ENCODE results near the gene HSD11B1. TPM values are rescaled to one million over a fixed set of nuclear protein-coding genes. Genes with fewer than 3 reads are reported as not detected.
A peak's percentile ranks its signal among the peaks of the same experiment; 100 is the strongest.

The HSD11B1 gene
- total and polyA plus RNA-seq, 7 donors, result 1.0 to 3.0 (median 1.4) TPM

DNA sequence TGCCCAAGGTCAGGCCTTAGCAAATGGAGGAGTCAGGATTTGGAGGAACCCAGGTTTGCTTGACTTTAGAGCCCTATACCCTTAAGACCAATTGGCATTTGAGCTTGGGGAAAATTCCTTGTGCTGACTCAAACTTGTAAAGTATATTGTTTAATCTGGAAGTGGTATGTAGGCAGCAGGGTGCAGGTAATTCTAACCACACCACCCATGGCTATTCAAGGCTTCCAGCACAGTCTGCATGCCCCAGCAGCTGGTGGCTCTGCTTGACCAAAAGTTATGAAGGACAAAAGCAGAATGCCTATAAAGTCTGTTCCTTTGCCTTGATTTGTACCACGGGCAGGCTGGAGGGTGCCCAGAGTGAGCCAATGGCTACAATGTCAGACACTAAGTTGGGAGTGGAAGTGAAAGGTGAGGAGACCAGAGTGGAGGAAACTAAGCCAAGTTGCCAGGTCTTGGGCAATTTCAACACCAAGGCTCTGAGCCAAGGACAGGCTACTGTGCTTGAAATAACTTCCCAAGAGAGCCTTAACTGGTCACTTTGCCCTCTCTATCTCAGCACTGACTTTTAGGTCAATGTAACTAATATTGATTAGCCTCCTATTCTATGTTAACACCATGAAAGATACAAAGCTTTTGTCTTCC, 34.1 kb upstream of the HSD11B1 start:
- peak; percentile 71 to 74 (median 72) for ATAC-seq
- Histone ChIP-seq H3K36me3 (ENCODE audit: insufficient read depth in 1 of 2, low read depth in 1 of 2) (no peaks in the 10 kb centered on the region), H3K4me1 (peaks cover 39% of the 10 kb centered on the region), H3K27ac (peak overlapping the region; percentile 89), H3K27me3 (ENCODE audit: insufficient read depth in 3 of 3, low read length in 2 of 3) (no peaks in the 10 kb centered on the region), H3K9me3 (no peaks in the 10 kb centered on the region), H3K4me3 (peak overlapping the region; percentile 9)
- 17 to 45% (median 29%) methylated on average over 1 of the region's 1 CpG for WGBS, 3 donors
- intact Hi-C loops (cut with DNase I), result no loop called here
- TF ChIP-seq CTCF (IDR thresholded peaks at IDR 0.05), result no peak
- peak; percentile 65 to 86 for DNase-seq

GRCh38 chr1:209672705-209673630, 31.7 kb upstream of the HSD11B1 start:
- intact Hi-C loops (cut with DNase I), result no loop called here
- Histone ChIP-seq H3K27ac (peak overlapping the region; percentile 89), H3K27me3 (ENCODE audit: insufficient read depth in 3 of 3, low read length in 2 of 3) (no peaks in the 10 kb centered on the region), H3K4me3 (peak overlapping the region; percentile 72), H3K4me1 (peaks cover 39% of the 10 kb centered on the region), H3K9me3 (no peaks in the 10 kb centered on the region), H3K36me3 (ENCODE audit: insufficient read depth in 1 of 2, low read depth in 1 of 2) (no peaks in the 10 kb centered on the region)
- no peak for DNase-seq
- ATAC-seq, result no peak
- TF ChIP-seq CTCF (IDR thresholded peaks at IDR 0.05), result no peak
- WGBS, 3 donors, result 44 to 55% (median 55%) methylated on average over 5 of the region's 5 CpGs

DNA sequence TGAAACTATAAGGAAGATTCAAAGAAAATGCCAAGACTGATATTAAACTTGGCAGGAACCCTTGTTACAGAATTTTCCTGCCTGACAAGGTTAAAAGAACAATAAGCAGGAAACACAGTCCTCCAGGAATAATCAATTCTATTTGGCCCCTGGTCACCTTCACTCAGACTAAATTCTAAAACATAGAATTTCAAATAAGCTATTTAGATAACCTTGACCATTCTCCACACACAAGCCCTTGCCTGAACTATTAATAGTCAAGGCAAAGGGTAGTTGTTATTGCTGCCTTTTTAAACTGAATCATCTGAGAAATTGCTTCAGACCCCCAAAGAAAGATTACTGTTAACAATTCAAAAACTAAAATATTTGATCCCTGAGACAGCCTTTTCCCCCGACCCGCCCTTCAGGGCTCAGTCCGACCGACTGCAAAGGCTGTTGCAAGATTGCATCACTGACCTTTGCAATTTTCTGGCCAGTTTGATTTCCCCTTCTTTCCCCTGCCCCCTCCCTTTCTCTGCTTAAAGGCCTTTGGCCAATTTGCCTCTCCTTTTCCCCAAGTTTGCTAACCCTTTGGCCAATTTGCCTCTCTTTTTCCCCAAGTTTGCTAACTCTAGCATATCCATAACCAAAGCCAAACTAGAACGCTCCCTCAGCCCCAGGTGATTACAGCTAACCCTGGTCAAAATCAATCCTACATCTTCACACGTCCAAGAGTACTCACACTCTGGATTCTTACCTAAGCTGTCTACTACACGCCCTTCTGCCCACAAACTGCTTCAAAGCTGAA, 30.8 kb upstream of the HSD11B1 start:
- DNase-seq, result peak; percentile 64 to 79
- Histone ChIP-seq H3K4me1 (peaks cover 39% of the 10 kb centered on the region), H3K36me3 (ENCODE audit: insufficient read depth in 1 of 2, low read depth in 1 of 2) (no peaks in the 10 kb centered on the region), H3K9me3 (no peaks in the 10 kb centered on the region), H3K27me3 (ENCODE audit: insufficient read depth in 3 of 3, low read length in 2 of 3) (no peaks in the 10 kb centered on the region), H3K27ac (peak overlapping the region; percentile 89), H3K4me3 (peak overlapping the region; percentile 72)
- TF ChIP-seq CTCF (IDR thresholded peaks at IDR 0.05), result no peak
- intact Hi-C loops (cut with DNase I), result no loop called here
- peak in 1 of 4 donors; percentile 35 for ATAC-seq
- 17 to 30% (median 17%) methylated on average over 7 of the region's 7 CpGs for WGBS, 3 donors

DNA sequence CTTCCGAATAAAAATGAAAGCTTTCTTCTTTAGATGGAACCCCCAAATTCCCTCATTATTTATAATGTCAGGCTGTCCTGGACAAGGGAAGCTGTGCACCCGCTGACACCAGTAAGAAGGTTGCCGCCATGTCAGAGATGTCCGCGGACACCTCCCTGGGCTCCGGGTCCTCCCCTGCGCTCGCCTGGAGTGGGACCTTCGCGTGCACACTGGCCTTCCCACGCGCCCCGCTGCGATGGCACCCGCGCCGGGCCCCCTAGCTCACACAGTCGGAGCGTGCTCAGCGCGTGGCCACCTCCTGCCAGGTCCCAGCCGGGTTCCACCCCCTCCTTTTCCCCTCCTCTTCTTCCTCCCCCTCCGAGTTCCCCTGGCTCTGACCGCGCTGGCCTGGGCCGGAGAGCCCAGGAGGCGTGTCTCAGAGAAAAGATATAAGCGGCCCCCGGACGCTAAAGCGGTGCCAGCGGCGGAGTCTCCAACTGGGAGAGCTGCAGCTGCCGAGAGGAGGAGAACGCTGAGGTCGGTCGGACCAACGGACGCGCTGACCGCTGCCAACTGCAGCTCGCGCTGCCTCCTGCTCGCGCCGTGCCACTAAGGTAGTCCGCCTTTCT, 29.6 kb upstream of the HSD11B1 start, which contains the start of gene G0S2:
TSS of gene G0S2 (plus strand) at position 456 of the 608 bp plus-strand sequence. CDS start 273 bp downstream, outside the sequence.
- no peaks in the 10 kb centered on the region for H3K36me3 ChIP-seq (ENCODE audit: insufficient read depth in 1 of 2, low read depth in 1 of 2)
- H3K9me3 ChIP-seq, result no peaks in the 10 kb centered on the region
- H3K4me1 ChIP-seq, result peaks cover 37% of the 10 kb centered on the region
- peak within 1 kb of the TSS; percentile 72 for H3K4me3 ChIP-seq
- peak; percentile 87 to 96 for DNase-seq
- H3K27me3 ChIP-seq (ENCODE audit: insufficient read depth in 3 of 3, low read length in 2 of 3), result no peaks in the 10 kb centered on the region
- peak within 1 kb of the TSS; percentile 89 for H3K27ac ChIP-seq
- intact Hi-C loops (cut with DNase I), result loop anchor here (5.0 kb wide), 2 partner anchors 33 to 38 kb away; no protein-coding TSS in a partner anchor
- no peak for TF ChIP-seq CTCF (IDR thresholded peaks at IDR 0.05)
- ATAC-seq, result peak; percentile 83 to 87 (median 85)
- WGBS, 3 donors, result 1 to 2% (median 1%) methylated on average over 40 to 46 of the region's 47 CpGs
